ENCODE data around the gene CCDC106. TPM values are rescaled to one million over a fixed set of nuclear protein-coding genes. Genes with fewer than 3 reads are reported as not detected.

CCDC106 gene
- total RNA-seq, 1 experiment from 2014 or later: 21.1 TPM

DNA sequence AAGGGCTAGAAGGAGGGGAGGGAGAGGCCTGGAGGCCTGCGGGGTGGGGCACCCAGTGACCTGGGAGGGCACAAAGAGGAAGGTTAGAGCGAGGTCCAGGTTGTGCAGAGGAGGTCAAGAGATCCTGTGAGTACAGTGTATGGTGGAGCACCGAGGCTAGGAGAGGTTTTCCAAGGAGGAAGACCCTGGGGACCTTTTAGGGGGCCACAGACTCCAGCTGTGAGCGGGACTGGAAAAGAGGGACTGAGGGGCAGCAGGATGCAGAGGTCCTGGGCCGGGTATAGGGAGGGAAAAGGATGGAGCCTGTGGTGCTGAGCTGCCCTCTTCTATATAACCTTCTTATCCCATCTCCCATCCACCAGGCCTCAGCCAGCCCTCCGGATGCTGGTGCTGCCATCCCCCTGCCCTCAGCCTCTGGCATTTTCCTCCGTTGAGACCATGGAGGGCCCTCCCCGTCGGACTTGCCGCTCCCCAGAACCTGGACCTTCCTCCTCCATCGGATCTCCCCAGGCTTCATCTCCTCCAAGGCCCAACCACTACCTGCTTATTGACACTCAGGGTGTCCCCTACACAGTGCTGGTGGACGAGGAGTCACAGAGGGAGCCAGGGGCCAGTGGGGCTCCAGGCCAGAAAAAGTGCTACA is 3.7 kb upstream of the CCDC106 start:
- H3K36me3 Mint-ChIP-seq: peaks cover 13% of the 10 kb centered on the region
- POLR2A ChIA-PET: no interaction called here
- ATAC-seq: no peak

More for the DNA sequence above, 3.7 kb upstream of the CCDC106 start:
- Mint-ChIP-seq H3K4me3 (peak overlapping the region; percentile 89), H3K9me3 (no peaks in the 10 kb centered on the region), H3K27ac (peak overlapping the region; percentile 74; the same call in 1 of the 2 replicates), H3K27me3 (ENCODE audit: low read depth) (peaks cover 9% of the 10 kb centered on the region), H3K4me1 (peaks cover 24% of the 10 kb centered on the region)
- CTCF ChIA-PET: interaction anchor here (1.4 to 2.6 kb wide), 2 partner anchors 10 to 12 kb away, joined by 3 to 11 read pairs; partner anchors contain the start of gene U2AF2
- no peak for DNase-seq (ENCODE audit: low spot score)
- no peak for TF ChIP-seq ZNF416 (CRISPR knock-in tag; IDR thresholded peaks at IDR 0.05)
- TF ChIP-seq, protein P1, sequence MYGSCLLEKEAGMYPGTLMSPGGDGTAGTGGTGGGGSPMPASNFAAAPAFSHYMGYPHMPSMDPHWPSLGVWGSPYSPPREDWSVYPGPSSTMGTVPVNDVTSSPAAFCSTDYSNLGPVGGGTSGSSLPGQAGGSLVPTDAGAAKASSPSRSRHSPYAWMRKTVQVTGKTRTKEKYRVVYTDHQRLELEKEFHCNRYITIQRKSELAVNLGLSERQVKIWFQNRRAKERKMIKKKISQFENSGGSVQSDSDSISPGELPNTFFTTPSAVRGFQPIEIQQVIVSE (CRISPR knock-in tag; IDR thresholded peaks at IDR 0.05; ENCODE audit: borderline replicate concordance): no peak
- TF ChIP-seq USF2 (CRISPR knock-in tag; IDR thresholded peaks at IDR 0.05): no peak
- TF ChIP-seq SMAD3 (CRISPR knock-in tag; IDR thresholded peaks at IDR 0.05; ENCODE audit: borderline replicate concordance): no peak
- TF ChIP-seq ZNF232 (CRISPR knock-in tag; IDR thresholded peaks at IDR 0.05): no peak
- TF ChIP-seq TEAD4 (CRISPR knock-in tag; IDR thresholded peaks at IDR 0.05): no peak
- no peak for TF ChIP-seq ZNF532 (CRISPR knock-in tag; IDR thresholded peaks at IDR 0.05; ENCODE audit: borderline replicate concordance)
- no peak for TF ChIP-seq ZNF121 (CRISPR knock-in tag; IDR thresholded peaks at IDR 0.05)
- TF ChIP-seq, protein P2, sequence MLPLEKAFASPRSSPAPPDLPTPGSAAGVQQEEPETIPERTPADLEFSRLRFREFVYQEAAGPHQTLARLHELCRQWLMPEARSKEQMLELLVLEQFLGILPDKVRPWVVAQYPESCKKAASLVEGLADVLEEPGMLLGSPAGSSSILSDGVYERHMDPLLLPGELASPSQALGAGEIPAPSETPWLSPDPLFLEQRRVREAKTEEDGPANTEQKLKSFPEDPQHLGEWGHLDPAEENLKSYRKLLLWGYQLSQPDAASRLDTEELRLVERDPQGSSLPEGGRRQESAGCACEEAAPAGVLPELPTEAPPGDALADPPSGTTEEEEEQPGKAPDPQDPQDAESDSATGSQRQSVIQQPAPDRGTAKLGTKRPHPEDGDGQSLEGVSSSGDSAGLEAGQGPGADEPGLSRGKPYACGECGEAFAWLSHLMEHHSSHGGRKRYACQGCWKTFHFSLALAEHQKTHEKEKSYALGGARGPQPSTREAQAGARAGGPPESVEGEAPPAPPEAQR (CRISPR knock-in tag; IDR thresholded peaks at IDR 0.05): no peak
- no peak for TF ChIP-seq JUN (CRISPR knock-in tag; IDR thresholded peaks at IDR 0.05)
- TF ChIP-seq SP1 (CRISPR knock-in tag; conservative IDR thresholded peaks at IDR 0.05): no peak
- TF ChIP-seq, protein P3, sequence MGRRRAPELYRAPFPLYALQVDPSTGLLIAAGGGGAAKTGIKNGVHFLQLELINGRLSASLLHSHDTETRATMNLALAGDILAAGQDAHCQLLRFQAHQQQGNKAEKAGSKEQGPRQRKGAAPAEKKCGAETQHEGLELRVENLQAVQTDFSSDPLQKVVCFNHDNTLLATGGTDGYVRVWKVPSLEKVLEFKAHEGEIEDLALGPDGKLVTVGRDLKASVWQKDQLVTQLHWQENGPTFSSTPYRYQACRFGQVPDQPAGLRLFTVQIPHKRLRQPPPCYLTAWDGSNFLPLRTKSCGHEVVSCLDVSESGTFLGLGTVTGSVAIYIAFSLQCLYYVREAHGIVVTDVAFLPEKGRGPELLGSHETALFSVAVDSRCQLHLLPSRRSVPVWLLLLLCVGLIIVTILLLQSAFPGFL (CRISPR knock-in tag; IDR thresholded peaks at IDR 0.05; ENCODE audit: borderline replicate concordance): no peak
- TF ChIP-seq SOX15 (CRISPR knock-in tag; IDR thresholded peaks at IDR 0.05): no peak
- TF ChIP-seq PRRX2 (CRISPR knock-in tag; IDR thresholded peaks at IDR 0.05): no peak
- no peak for TF ChIP-seq ATF6 (CRISPR knock-in tag; IDR thresholded peaks at IDR 0.05)
- no peak for TF ChIP-seq ZNF281 (CRISPR knock-in tag; IDR thresholded peaks at IDR 0.05)
- TF ChIP-seq, protein P4, sequence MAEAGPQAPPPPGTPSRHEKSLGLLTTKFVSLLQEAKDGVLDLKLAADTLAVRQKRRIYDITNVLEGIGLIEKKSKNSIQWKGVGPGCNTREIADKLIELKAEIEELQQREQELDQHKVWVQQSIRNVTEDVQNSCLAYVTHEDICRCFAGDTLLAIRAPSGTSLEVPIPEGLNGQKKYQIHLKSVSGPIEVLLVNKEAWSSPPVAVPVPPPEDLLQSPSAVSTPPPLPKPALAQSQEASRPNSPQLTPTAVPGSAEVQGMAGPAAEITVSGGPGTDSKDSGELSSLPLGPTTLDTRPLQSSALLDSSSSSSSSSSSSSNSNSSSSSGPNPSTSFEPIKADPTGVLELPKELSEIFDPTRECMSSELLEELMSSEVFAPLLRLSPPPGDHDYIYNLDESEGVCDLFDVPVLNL (CRISPR knock-in tag; IDR thresholded peaks at IDR 0.05; ENCODE audit: borderline replicate concordance, low read depth): no peak
- no peak for TF ChIP-seq CREB1 (CRISPR knock-in tag; IDR thresholded peaks at IDR 0.05)

All from WTC11 (cell line).